Keratinocyte (primary cell): ENCODE results near the gene FMNL2.

ENCODE experiments used
- EZH2 ChIP-seq: IDR thresholded peaks from one replicate; pipeline ENCODE4 v1.6.1; 2012; ENCODE audit warnings: inconsistent platforms, mild to moderate bottlenecking, low read length, moderate library complexity
- TF ChIP-seq, protein P1 (sequence below), 3 experiments: IDR thresholded peaks in 1 of 3; conservative IDR thresholded peaks in 1 of 3; optimal IDR thresholded peaks in 1 of 3; 2 replicates in 2 of 3; 3 replicates in 1 of 3; pipeline versions ENCODE3 to v1.5.1; 2011; ENCODE audit warnings: low read length in 3 of 3, mild to moderate bottlenecking in 3 of 3, moderate library complexity in 2 of 3, control low read depth in 1 of 3, inconsistent platforms in 1 of 3; ENCODE audit not compliant: insufficient read depth in 2 of 3; ENCODE audit errors: extremely low read depth in 1 of 3

DNA sequence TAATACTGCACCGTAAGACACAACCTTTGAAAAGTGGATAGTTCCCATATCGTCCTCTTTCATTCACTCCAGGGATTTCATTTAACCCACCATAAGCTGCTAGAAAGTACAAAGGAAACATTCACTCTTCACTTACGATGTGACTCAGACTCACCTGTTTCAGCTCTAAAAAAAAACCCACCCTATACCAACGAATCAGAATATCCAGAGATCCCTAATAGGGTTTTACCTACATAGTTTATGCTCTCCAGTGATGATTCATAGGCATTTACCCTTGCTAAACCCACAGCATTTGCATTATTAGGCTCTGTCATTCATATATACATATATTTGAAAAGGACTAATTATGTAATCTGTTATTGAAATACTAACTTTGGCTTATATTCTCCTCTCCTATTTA is 322.1 kb downstream of the FMNL2 start:
- TF ChIP-seq, protein P1, sequence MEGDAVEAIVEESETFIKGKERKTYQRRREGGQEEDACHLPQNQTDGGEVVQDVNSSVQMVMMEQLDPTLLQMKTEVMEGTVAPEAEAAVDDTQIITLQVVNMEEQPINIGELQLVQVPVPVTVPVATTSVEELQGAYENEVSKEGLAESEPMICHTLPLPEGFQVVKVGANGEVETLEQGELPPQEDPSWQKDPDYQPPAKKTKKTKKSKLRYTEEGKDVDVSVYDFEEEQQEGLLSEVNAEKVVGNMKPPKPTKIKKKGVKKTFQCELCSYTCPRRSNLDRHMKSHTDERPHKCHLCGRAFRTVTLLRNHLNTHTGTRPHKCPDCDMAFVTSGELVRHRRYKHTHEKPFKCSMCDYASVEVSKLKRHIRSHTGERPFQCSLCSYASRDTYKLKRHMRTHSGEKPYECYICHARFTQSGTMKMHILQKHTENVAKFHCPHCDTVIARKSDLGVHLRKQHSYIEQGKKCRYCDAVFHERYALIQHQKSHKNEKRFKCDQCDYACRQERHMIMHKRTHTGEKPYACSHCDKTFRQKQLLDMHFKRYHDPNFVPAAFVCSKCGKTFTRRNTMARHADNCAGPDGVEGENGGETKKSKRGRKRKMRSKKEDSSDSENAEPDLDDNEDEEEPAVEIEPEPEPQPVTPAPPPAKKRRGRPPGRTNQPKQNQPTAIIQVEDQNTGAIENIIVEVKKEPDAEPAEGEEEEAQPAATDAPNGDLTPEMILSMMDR (optimal IDR thresholded peaks at IDR 0.05 in 1 of 3, IDR thresholded peaks at IDR 0.05 in 1 of 3, conservative IDR thresholded peaks at IDR 0.05 in 1 of 3; ENCODE audit: extremely low read depth in 1 of 3, insufficient read depth in 2 of 3, low read length in 3 of 3) = no peak
- TF ChIP-seq EZH2 = no peak
